ENCODE measurements around the gene SRCIN1.

DNA sequence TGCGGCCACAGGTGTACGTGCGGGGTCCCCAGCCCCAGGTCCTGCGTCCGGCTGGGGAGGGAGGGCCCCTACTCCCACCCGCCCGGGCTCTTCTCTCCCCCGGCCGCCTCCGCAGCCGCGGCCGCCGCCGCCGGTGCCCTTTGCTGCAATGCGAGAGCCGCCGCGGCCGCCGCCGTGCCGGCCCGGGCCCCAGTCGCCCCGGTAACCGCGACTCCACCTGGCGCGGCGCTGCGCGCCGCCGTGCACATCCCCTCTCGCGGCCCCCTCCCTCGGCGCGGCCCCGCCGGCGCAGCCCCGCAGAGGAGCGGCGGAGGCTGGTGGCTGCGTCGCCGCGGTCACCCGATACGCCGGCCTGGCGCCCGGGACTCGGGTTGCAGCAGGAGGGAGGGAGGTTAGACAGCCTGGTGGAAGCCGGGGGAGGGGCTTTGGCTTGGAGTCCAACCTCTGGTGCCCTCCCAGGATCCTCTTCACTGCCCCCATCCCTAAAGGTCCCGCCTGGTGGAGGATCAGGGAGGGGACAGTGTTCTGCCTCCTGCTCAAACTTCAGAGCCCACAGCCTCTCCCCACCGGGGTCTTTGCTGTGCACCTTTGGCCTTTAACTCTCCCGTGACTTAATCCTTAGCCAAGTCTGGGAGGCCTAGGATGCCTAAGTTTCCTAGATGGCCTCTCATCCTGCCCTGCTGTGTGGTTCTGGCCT lies 32.9 kb downstream of the SRCIN1 start:
- TF ChIP-seq TAF1 (IDR thresholded peaks at IDR 0.05; ENCODE audit: borderline replicate concordance, insufficient read depth, low read length) (no peak), POLR2AphosphoS5 (IDR thresholded peaks at IDR 0.05; ENCODE audit: low read depth, low read length) (no peak), SIN3A (IDR thresholded peaks at IDR 0.05; ENCODE audit: borderline replicate concordance, insufficient read depth, low read length) (no peak)
- TF ChIP-seq, protein P1, sequence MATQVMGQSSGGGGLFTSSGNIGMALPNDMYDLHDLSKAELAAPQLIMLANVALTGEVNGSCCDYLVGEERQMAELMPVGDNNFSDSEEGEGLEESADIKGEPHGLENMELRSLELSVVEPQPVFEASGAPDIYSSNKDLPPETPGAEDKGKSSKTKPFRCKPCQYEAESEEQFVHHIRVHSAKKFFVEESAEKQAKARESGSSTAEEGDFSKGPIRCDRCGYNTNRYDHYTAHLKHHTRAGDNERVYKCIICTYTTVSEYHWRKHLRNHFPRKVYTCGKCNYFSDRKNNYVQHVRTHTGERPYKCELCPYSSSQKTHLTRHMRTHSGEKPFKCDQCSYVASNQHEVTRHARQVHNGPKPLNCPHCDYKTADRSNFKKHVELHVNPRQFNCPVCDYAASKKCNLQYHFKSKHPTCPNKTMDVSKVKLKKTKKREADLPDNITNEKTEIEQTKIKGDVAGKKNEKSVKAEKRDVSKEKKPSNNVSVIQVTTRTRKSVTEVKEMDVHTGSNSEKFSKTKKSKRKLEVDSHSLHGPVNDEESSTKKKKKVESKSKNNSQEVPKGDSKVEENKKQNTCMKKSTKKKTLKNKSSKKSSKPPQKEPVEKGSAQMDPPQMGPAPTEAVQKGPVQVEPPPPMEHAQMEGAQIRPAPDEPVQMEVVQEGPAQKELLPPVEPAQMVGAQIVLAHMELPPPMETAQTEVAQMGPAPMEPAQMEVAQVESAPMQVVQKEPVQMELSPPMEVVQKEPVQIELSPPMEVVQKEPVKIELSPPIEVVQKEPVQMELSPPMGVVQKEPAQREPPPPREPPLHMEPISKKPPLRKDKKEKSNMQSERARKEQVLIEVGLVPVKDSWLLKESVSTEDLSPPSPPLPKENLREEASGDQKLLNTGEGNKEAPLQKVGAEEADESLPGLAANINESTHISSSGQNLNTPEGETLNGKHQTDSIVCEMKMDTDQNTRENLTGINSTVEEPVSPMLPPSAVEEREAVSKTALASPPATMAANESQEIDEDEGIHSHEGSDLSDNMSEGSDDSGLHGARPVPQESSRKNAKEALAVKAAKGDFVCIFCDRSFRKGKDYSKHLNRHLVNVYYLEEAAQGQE (IDR thresholded peaks at IDR 0.05; ENCODE audit: insufficient read depth in 1 of 2, low read depth in 2 of 2, low read length in 2 of 2): no peak
